ENCODE results near the gene SMPD3.

SMPD3 gene

GRCh38 chr16:68404736-68405345 is 43.5 kb downstream of the SMPD3 start:
- DNase-seq (ENCODE audit: low read depth, low spot score), result no peak

GRCh38 chr16:68403704-68404103 is 44.6 kb downstream of the SMPD3 start:
- DNase-seq (ENCODE audit: low read depth, low spot score), result no peak

DNA sequence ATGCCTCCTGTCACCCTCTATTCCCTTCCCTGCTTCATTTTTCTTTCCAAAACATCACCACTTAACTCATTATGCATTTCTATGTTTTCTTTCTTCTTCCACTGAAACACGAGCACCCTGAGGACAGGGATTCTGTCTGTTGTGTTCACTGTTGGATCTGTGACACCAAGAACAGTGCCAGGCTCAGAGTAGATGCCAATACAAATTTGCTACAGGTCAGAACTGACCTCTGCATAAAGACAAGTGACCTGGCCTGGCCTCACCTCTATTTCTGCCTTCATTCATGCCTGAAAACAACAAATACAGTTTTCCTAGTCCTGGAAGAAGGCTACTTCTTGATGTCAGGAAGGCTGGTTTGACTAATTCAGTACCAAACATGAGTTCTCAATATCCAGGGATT is 45.1 kb downstream of the SMPD3 start:
- DNase-seq (ENCODE audit: low read depth, low spot score), result no peak

- DNase-seq (ENCODE audit: low read depth, low spot score), result no peak
These were observed 45.6 kb downstream of the SMPD3 start for GRCh38 chr16:68402748-68403040.

GRCh38 chr16:68401871-68402747 is 46.2 kb downstream of the SMPD3 start:
- no peak for DNase-seq (ENCODE audit: low read depth, low spot score)

- no peak for DNase-seq (ENCODE audit: low read depth, low spot score)
These were observed 47.3 kb downstream of the SMPD3 start for GRCh38 chr16:68400924-68401460.

DNA sequence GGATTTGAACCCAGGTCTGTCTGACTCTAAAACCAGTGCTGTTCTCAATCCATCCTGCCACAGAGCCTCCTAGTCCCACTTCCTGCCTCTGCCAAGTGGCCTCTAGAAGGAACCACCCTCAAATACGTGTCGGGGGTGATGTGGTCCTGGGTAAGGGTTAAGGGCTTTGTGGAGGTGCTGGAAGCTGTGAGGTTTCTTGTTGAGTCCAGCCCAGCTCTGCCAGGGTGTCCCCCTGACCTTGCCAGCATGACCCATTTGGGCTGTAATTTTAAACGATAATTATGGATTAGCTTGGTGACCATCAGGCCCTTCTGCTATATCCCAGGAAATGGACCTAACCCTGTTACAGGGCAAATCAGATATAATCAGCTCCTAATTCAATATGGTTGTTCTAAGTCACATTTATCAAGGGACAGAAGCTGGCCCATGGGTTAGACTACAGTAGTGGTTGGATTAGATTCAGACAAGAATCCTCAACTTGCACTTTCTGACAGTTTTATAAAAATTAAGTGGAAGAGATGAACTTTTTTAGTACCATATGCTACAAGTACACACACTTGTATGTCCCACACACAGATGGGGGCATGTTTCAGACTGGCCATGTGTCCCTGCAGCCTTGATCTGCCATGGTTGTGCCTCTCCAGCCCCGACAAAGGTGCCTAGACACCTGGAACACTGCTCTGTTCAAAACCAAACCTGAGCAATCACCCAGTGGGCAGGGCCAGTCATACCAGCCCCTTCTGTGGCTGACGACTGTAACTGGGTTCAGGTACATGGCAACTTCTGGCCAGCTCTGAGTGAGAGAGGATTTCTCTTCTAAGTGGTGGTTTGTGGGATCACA is 48.0 kb downstream of the SMPD3 start:
- DNase-seq (ENCODE audit: low read depth, low spot score), result no peak

DNA sequence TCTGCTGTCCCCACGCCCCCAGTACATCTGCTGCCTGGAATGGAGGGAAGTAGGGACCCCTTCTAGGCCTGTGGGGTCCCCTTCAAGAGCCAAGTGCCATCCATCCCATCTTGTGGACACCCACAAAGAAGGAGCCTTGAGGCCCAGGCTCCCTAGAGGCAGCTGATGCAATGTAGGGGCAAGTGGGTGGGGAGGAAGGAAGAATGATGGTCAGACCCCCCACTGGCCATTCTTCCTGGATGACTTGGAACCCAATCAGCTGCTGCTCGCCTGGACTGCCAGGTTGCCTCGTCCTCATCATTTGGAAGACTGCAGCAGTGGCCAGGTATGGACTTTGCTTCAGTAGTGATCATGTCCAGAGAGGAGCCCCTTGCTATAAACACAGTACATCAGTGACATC is 48.9 kb downstream of the SMPD3 start:
- no peak for DNase-seq (ENCODE audit: low read depth, low spot score)

DNA sequence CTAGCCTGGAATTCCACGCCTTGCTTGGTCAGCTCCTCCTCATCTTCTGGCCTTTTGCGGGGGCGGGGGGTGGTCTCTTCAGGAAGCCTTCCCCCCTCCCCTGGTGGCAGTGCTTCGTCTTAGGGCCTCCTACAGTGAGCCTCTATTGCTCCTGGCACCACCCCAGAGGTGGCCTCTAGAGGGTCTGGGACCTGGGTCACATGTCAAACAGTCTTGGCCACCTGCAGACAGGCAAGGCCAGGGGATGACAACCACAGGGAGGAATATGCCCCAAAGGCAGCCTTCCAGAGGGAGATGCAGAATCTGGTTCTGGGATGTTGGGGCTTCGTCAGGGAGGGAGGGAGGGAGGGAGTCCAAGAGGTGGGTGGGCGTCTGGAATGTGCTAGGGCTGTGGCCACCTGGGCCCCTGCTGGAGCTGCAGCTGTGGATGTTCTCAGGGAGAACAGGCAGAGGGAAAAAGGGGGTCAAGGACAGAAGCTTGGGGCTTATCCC is 50.6 kb downstream of the SMPD3 start:
- no peak for DNase-seq (ENCODE audit: low read depth, low spot score)

- DNase-seq (ENCODE audit: low read depth, low spot score), result no peak
These were observed 51.8 kb downstream of the SMPD3 start for GRCh38 chr16:68396481-68396880.

DNA sequence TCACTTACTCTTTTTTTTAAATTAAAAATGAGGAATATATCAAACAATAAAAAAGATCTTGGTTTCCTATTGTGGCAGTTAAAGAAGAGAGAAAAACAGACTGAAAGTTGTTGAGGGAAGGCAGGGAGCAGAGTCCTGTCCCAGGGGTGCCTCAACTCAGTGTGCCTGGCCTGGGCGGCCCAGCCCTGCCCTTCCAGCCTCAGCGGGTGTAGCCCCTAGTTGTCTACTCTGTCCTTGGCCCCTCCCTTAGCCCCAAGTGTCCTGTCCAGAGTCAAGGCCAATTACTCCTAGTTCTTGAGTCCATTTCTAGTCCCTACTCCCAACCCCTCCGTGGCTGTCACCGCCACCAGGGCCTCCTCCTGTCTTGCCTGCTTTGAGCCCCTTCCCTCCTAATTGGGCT is 52.5 kb downstream of the SMPD3 start:
- no peak for DNase-seq (ENCODE audit: low read depth, low spot score)

GRCh38 chr16:68395167-68395786 is 53.0 kb downstream of the SMPD3 start:
- DNase-seq (ENCODE audit: low read depth, low spot score), result no peak

GRCh38 chr16:68393333-68393732 is 55.0 kb downstream of the SMPD3 start:
- no peak for DNase-seq (ENCODE audit: low read depth, low spot score)

GRCh38 chr16:68389750-68390371 is 58.4 kb downstream of the SMPD3 start:
- DNase-seq (ENCODE audit: low read depth, low spot score), result no peak

DNA sequence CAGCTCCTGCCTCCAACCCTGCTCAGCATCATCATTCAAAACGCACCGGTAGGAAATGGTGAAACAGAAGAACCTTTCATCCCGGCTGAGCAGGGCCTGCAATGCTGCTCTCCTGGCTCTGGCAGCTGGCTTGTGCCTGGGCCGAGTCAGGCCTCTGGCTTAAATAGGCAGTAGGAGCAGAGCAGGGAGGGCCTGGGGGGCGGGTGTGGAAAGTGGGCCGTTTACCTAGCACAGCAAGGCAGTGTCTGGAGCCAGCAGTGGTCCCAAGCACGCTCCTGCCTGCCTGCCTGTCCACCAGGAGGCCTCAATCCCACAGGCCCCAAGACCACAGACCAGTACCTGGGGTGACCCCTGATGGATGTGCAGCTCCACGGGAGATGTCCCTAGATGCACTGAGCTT is 59.3 kb downstream of the SMPD3 start:
- DNase-seq (ENCODE audit: low read depth, low spot score), result no peak

DNA sequence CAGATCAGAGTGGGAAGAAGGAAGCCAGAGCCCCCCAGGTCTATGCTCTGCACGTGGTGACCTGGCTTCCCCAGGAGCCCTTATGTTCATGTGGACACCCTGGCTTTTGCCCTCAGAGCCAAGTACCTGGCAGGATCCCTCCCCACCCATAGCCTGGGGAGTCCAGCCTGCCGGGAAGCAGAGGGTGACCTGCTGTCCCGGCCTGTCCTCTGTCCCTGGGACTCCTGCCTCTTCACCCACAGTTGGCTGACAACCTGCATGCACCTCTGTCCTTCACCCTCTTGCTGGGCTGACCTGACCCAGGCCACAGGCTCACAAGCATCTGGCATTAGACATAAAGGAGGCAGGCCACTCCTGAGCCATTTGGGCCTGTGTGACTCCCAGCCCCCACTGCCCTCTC is 60.2 kb downstream of the SMPD3 start:
- DNase-seq (ENCODE audit: low read depth, low spot score), result no peak

- DNase-seq (ENCODE audit: low read depth, low spot score), result no peak
These were observed 61.0 kb downstream of the SMPD3 start for GRCh38 chr16:68387301-68387700.

DNA sequence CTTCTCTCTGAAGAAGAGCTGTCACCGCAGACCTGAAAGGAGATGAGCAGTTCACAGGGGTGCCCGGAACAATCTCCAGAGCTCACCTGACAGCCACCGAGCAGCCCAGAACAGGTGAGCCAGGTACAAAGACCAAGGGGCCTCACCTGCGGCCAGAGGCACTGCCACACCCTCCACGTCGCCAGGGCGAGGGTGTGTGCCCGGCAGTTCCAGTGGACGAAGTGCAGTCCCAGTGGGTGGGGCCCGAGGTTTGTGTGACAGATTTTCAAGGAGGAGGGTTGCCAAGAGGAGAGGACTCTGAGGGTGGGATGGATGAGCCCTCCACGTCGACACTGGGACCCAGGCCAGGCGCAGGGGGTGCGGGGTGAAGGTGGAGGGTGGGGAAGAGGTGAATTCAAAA is 61.7 kb downstream of the SMPD3 start:
- DNase-seq (ENCODE audit: low read depth, low spot score), result no peak

DNA sequence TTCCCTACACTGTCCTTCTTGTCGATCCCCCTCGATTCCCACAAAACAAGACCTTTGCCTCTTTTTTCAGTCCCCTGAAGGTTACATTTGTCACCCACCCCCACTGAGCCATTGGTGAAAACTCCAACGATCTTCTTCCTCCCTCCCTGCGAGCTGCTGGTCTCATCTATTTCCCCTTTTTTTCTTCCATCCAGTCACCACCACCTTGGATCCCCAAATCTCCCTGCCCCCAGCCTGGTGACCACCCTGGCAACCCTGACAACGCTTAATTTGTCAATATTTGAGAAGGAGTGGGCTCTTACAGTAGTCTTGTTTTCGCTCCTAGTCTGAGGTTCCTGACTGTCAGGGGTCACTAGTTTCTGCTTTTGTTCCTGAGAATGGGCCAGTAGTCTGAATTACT is 62.9 kb downstream of the SMPD3 start:
- DNase-seq (ENCODE audit: low read depth, low spot score), result no peak

- no peak for DNase-seq (ENCODE audit: low read depth, low spot score)
These were observed 63.8 kb downstream of the SMPD3 start for GRCh38 chr16:68384288-68385161.
